B cell (primary cell): ENCODE data around the gene POU5F1. TPM values are rescaled to one million over a fixed set of nuclear protein-coding genes. Genes with fewer than 3 reads are reported as not detected.

ENCODE experiments used
- ATAC-seq: fragments of 200-7000 bp; cut with Tn5 transposase; one replicate; pipeline ENCODE4 v1.10.0; 2021; ENCODE audit warnings: low read depth, mild to moderate bottlenecking, moderate number of reproducible peaks, moderate library complexity
- CTCF ChIA-PET: fragments of 350-600 bp; sonication (Branson Sonifier 250); formaldehyde crosslinking; loops from one replicate; lab custom pipeline; 2021; ENCODE audit warnings: antibody characterized with exemption, inconsistent platforms; lab: Charles Lee
- POLR2A ChIA-PET: fragments of 350-600 bp; sonication (Branson Sonifier 250); formaldehyde crosslinking; loops from one replicate; lab custom pipeline; 2021; ENCODE audit warnings: antibody characterized with exemption; lab: Charles Lee
- DNase-seq: peaks from one replicate; pipeline ENCODE4 v3.0.0; 2013
- H2AFZ ChIP-seq: 2 replicates; pipeline ENCODE4 v1.6.1; 2012; ENCODE audit warnings: mild to moderate bottlenecking, low read depth, low read length; ENCODE audit not compliant: insufficient read depth, poor library complexity, severe bottlenecking
- H3K27ac ChIP-seq, 2 donors: 1 replicate in 1 of 2; 2 replicates in 1 of 2; pipeline ENCODE4 v1.5.1; 2012 to 2013; ENCODE audit warnings: low read length in 2 of 2, mild to moderate bottlenecking in 2 of 2, moderate library complexity in 1 of 2
- H3K27me3 ChIP-seq, 4 experiments: fragments of 200-600 bp in 1 of 4; sonication (generic) in 1 of 4; replicated peaks in 1 of 4; 1 replicate in 2 of 4; 2 replicates in 2 of 4; pipeline versions ENCODE4 v1.6.1 to v1.7.0; 2013 to 2016; ENCODE audit warnings: low read length in 3 of 4, mild to moderate bottlenecking in 2 of 4, mixed read lengths in 1 of 4, moderate library complexity in 1 of 4; ENCODE audit not compliant: insufficient read depth in 4 of 4, control insufficient read depth in 3 of 4; ENCODE audit errors: control extremely low read depth in 1 of 4
- H3K36me3 ChIP-seq, 2 experiments: replicated peaks in 1 of 2; 1 replicate in 1 of 2; 2 replicates in 1 of 2; pipeline versions ENCODE4 v1.6.1 to v1.7.1; 2013; ENCODE audit warnings: low read length in 1 of 2; ENCODE audit not compliant: insufficient read depth in 2 of 2, control insufficient read depth in 1 of 2; ENCODE audit errors: control extremely low read depth in 1 of 2, extremely low read depth in 1 of 2
- H3K4me1 ChIP-seq, 2 donors: fragments of 200-600 bp in 1 of 2; sonication (generic) in 1 of 2; 1 replicate in 1 of 2; 2 replicates in 1 of 2; pipeline versions ENCODE4 v1.5.1 to v1.6.1; 2013 to 2017; ENCODE audit warnings: low read length in 2 of 2; ENCODE audit not compliant: control insufficient read depth in 2 of 2, insufficient read depth in 2 of 2
- H3K4me2 ChIP-seq: replicated peaks from 2 replicates; pipeline ENCODE3; 2012; ENCODE audit warnings: mild to moderate bottlenecking, low read depth, low read length; ENCODE audit not compliant: poor library complexity, severe bottlenecking
- H3K4me3 ChIP-seq, 5 experiments: fragments of 200-600 bp in 1 of 5; sonication (generic) in 1 of 5; 1 replicate in 3 of 5; 2 replicates in 2 of 5; pipeline versions ENCODE4 v1.5.1 to v1.7.0; 2011 to 2016; ENCODE audit warnings: low read length in 4 of 5, mild to moderate bottlenecking in 4 of 5, low read depth in 2 of 5, control low read depth in 1 of 5, moderate library complexity in 1 of 5; ENCODE audit not compliant: insufficient read depth in 1 of 5; ENCODE audit errors: control extremely low read depth in 1 of 5, extremely low read depth in 1 of 5
- H3K79me2 ChIP-seq: fragments of 200-600 bp; sonication (generic); one replicate; pipeline ENCODE4 v1.6.0; 2016; ENCODE audit warnings: low read length; ENCODE audit not compliant: control insufficient read depth, insufficient read depth
- H3K9ac ChIP-seq: fragments of 200-600 bp; sonication (generic); 2 replicates; pipeline ENCODE4 v1.6.1; 2017; ENCODE audit warnings: mild to moderate bottlenecking, low read length, moderate library complexity
- H3K9me3 ChIP-seq, 3 donors: one replicate each; pipeline versions ENCODE4 v1.6.1 to v1.7.1; 2013; ENCODE audit warnings: low read length in 2 of 3; ENCODE audit not compliant: control insufficient read depth in 2 of 3, insufficient read depth in 1 of 3; ENCODE audit errors: control extremely low read depth in 1 of 3
- H4K20me1 ChIP-seq: 2 replicates; pipeline ENCODE4 v1.6.0; 2012; ENCODE audit warnings: mild to moderate bottlenecking, low read length; ENCODE audit not compliant: insufficient read depth, control insufficient read depth, poor library complexity, severe bottlenecking
- H3K27ac Mint-ChIP-seq: one replicate; pipeline ENCODE4 v1.8.0; 2021; ENCODE audit warnings: mixed read lengths
- H3K27me3 Mint-ChIP-seq: one replicate; pipeline ENCODE4 v1.8.0; 2021; ENCODE audit warnings: mixed read lengths
- H3K4me1 Mint-ChIP-seq: one replicate; pipeline ENCODE4 v1.8.0; 2021; ENCODE audit warnings: mixed read lengths
- H3K4me3 Mint-ChIP-seq: one replicate; pipeline ENCODE4 v1.8.0; 2021; ENCODE audit warnings: mixed read lengths
- H3K9me3 Mint-ChIP-seq: one replicate; pipeline ENCODE4 v1.8.0; 2022; ENCODE audit warnings: mixed read lengths; ENCODE audit not compliant: insufficient read depth
- CTCF ChIP-seq: fragments of 200-600 bp; IDR thresholded peaks from one replicate; pipeline ENCODE4 v1.8.0; 2022; ENCODE audit warnings: antibody characterized with exemption, mild to moderate bottlenecking
- EZH2 ChIP-seq: IDR thresholded peaks from 2 replicates; pipeline ENCODE4 v1.6.1; 2012; ENCODE audit warnings: borderline replicate concordance, low read depth, mild to moderate bottlenecking, moderate library complexity, low read length; ENCODE audit not compliant: insufficient read depth, poor library complexity, severe bottlenecking
- WGBS: methylation state at CpG from one replicate; pipeline ENCODE4 v1.1.5; 2013; ENCODE audit warnings: missing lambda C conversion rate; ENCODE audit not compliant: insufficient coverage; 5-methylcytosine and 5-hydroxymethylcytosine counted together
- intact Hi-C: fragments of 100-400 bp; cut with micrococcal nuclease; formaldehyde crosslinking; loops from one replicate; pipeline ENCODE4 v1.10.0; 2022
- polyA plus RNA-seq: library from polyadenylated mRNA; depleted of rRNA; stranded (reverse); fragments of >200 nt; gene quantifications from 2 replicates; pipeline ENCODE4 v1.2.3, GENCODE V29; 2012
- total RNA-seq, 2 donors: library from RNA; stranded (reverse); fragments of 120-200 nt in 1 of 2; gene quantifications; 1 replicate in 1 of 2; 2 replicates in 1 of 2; pipeline versions ENCODE4 v1.2.3 to v1.2.4, GENCODE V29; 2013 to 2022

POU5F1 gene
- total and polyA plus RNA-seq, 2 donors (not counting 1 experiment from before 2014, with no cell fraction given) = 0.76 to 0.88 TPM

GRCh38 chr6:31114970-31115849, 55.3 kb downstream of the POU5F1 start:
- Histone ChIP-seq H3K4me3 (no peak overlapping the region), H3K27me3 (peaks cover 0 to 7% (median 3%) of the 10 kb centered on the region in 4 experiments), H3K9me3 (no peaks in the 10 kb centered on the region), H3K4me1 (peaks cover 0 to 6% of the 10 kb centered on the region in 2 donors), H3K79me2 (no peaks in the 10 kb centered on the region), H3K27ac (no peak overlapping the region), H2AFZ (no peak overlapping the region), H3K9ac (no peak overlapping the region), H3K36me3 (no peaks in the 10 kb centered on the region), H3K4me2 (no peak overlapping the region), H4K20me1 (no peaks in the 10 kb centered on the region)
- Mint-ChIP-seq H3K27me3 (peaks cover 41% of the 10 kb centered on the region), H3K4me3 (no peak overlapping the region), H3K27ac (no peak overlapping the region), H3K9me3 (no peaks in the 10 kb centered on the region), H3K4me1 (peaks cover 5% of the 10 kb centered on the region)
- intact Hi-C loops = no loop called here
- 40% methylated on average over 6 of the region's 9 CpGs for WGBS
- TF ChIP-seq EZH2 (no peak), CTCF (no peak)
- DNase-seq = no peak
- ChIA-PET POLR2A (no interaction called here), CTCF (interaction anchor here (0.7 to 2.4 kb wide), 4 partner anchors 11 to 35 kb away, joined by 3 to 6 read pairs (median 4); no protein-coding TSS in a partner anchor)
- no peak for ATAC-seq

- no peak for TF ChIP-seq CTCF
- TF ChIP-seq EZH2 = no peak
- Histone ChIP-seq H2AFZ (no peak within 1 kb of the TSS), H4K20me1 (no peaks in the 10 kb centered on the region), H3K4me3 (no peak within 1 kb of the TSS), H3K9ac (no peak within 1 kb of the TSS), H3K27me3 (peaks cover 0 to 13% (median 3%) of the 10 kb centered on the region in 4 experiments), H3K9me3 (no peaks in the 10 kb centered on the region), H3K4me1 (peaks cover 0 to 6% of the 10 kb centered on the region in 2 donors), H3K36me3 (no peaks in the 10 kb centered on the region), H3K4me2 (no peak within 1 kb of the TSS), H3K79me2 (no peaks in the 10 kb centered on the region), H3K27ac (no peak within 1 kb of the TSS)
- Mint-ChIP-seq H3K27ac (no peak within 1 kb of the TSS), H3K27me3 (peaks cover 48% of the 10 kb centered on the region), H3K4me1 (peaks cover 5% of the 10 kb centered on the region), H3K9me3 (no peaks in the 10 kb centered on the region), H3K4me3 (no peak within 1 kb of the TSS)
- DNase-seq = no peak
- intact Hi-C loops = no loop called here
- 57% methylated on average over 2 of the region's 3 CpGs for WGBS
- POLR2A ChIA-PET = no interaction called here
- CTCF ChIA-PET = interaction anchor here (0.6 to 0.7 kb wide), 2 partner anchors 13 to 32 kb away, joined by 3 read pairs; no protein-coding TSS in a partner anchor
- ATAC-seq = no peak
Measured at GRCh38 chr6:31114541-31114878, 56.0 kb downstream of the POU5F1 start, which contains the start of gene PSORS1C1. Gene PSORS1C1 (plus strand): TSS chr6:31114800. CDS start chr6:31129633, 14,833 bp downstream.
